Gastrocnemius medialis (tissue), 4 donors: Measurements from ENCODE around the gene TARP.

Experiments
- CTCF ChIP-seq, 5 experiments: fragments of 450-650 bp in 3 of 5; fragments of 200-600 bp in 2 of 5; sonication (generic) in 2 of 5; IDR thresholded peaks in 4 of 5; conservative IDR thresholded peaks in 1 of 5; 1 replicate in 4 of 5; 2 replicates in 1 of 5; pipeline ENCODE4 v1.5.1; 2016 to 2019; ENCODE audit warnings: antibody characterized with exemption in 5 of 5, mild to moderate bottlenecking in 3 of 5, moderate library complexity in 3 of 5
- POLR2A ChIP-seq, 2 donors: fragments of 450-650 bp; IDR thresholded peaks; one replicate each; pipeline ENCODE4 v1.6.1; 2017; ENCODE audit warnings: antibody characterized with exemption in 2 of 2, mild to moderate bottlenecking in 2 of 2, moderate library complexity in 2 of 2

- TF ChIP-seq CTCF (IDR thresholded peaks at IDR 0.05 in 4 of 5, conservative IDR thresholded peaks at IDR 0.05 in 1 of 5) (no peak), POLR2A (IDR thresholded peaks at IDR 0.05) (no peak)
These were observed 44.8 kb upstream of the TARP start for GRCh38 chr7:38318241-38318640.
